Measurements from ENCODE around the gene AMZ1. TPM values are rescaled to one million over a fixed set of nuclear protein-coding genes. Genes with fewer than 3 reads are reported as not detected.

The AMZ1 gene
- polyA plus RNA-seq, 2 donors, result 0.10 to 0.11 TPM

DNA sequence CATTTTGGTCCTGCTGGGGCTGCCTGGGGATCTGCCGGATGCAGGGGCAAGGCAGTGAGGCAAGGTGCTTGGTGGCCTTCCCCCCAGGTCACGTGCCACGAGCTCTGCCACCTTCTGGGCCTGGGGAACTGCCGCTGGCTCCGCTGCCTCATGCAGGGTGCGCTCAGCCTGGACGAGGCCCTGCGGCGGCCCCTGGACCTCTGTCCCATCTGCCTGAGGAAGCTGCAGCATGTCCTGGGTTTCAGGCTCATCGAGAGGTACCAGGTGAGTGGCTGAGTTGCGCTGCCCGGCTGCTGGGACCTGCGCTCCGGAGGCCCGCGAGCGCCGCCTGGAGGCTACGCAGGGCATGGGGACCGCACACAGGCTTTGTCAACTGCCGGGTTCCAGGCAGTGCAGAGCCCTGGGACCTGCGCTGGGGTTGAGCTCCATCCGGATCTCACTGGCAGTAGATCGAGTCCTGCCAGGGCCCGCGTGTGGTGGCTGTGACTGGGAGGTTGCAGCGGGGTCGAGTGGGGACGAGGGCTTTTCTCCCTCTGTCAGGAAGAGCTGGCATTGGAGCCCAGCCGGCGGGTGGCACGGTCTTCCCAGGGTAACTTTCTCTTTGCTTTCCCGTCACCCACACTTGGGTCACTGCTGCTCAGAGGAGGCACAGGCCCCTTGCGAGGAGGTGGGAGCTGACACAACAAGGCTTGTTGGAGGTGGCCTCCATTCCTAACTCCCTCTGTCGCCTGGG, 21.7 kb downstream of the AMZ1 start:
- WGBS, 2 donors, result 29 to 33% methylated on average over 35 of the region's 35 CpGs
- Histone ChIP-seq H3K4me3 (ENCODE audit: low read depth in 1 of 2, low read length in 2 of 2) (no peak overlapping the region), H3K4me1 (ENCODE audit: control insufficient read depth in 2 of 2, insufficient read depth in 2 of 2, low read length in 1 of 2) (peaks cover 0 to 4% of the 10 kb centered on the region in 2 donors), H3K27me3 (ENCODE audit: control insufficient read depth in 1 of 2, insufficient read depth in 2 of 2, low read length in 2 of 2) (no peaks in the 10 kb centered on the region), H3K27ac (ENCODE audit: low read depth in 2 of 2, low read length in 1 of 2) (no peak overlapping the region), H3K36me3 (ENCODE audit: control insufficient read depth in 2 of 2, insufficient read depth in 2 of 2, low read length in 1 of 2) (peaks cover 0 to 3% of the 10 kb centered on the region in 2 donors), H3K9me3 (ENCODE audit: control insufficient read depth in 2 of 2, insufficient read depth in 1 of 2, low read depth in 1 of 2, low read length in 1 of 2) (no peaks in the 10 kb centered on the region)

DNA sequence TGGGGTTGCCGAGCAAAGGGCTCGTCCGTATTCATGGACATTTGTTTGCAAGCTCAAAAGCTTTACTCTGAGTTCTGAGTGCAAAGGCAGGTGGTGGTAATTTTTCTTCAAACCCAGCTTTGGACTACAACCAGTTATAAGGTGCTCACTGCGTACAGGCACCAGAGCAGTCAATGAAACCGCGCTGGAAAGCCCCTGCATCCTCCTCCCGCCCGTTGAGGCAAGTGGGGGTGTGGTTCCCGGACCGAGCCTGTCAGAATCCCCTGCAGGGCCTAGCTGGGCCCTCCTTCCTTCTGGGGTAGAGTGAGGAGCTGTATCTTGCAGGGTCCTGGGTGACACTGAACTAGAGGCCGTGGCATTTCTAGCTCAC, 22.3 kb downstream of the AMZ1 start:
- H3K9me3 ChIP-seq (ENCODE audit: control insufficient read depth in 2 of 2, insufficient read depth in 1 of 2, low read depth in 1 of 2, low read length in 1 of 2), result no peaks in the 10 kb centered on the region
- no peak overlapping the region for H3K27ac ChIP-seq (ENCODE audit: low read depth in 2 of 2, low read length in 1 of 2)
- no peaks in the 10 kb centered on the region for H3K27me3 ChIP-seq (ENCODE audit: control insufficient read depth in 1 of 2, insufficient read depth in 2 of 2, low read length in 2 of 2)
- H3K36me3 ChIP-seq (ENCODE audit: control insufficient read depth in 2 of 2, insufficient read depth in 2 of 2, low read length in 1 of 2), result peaks cover 0 to 3% of the 10 kb centered on the region in 2 donors
- H3K4me1 ChIP-seq (ENCODE audit: control insufficient read depth in 2 of 2, insufficient read depth in 2 of 2, low read length in 1 of 2), result peaks cover 0 to 4% of the 10 kb centered on the region in 2 donors
- H3K4me3 ChIP-seq (ENCODE audit: low read depth in 1 of 2, low read length in 2 of 2), result no peak overlapping the region
- 64 to 66% methylated on average over 11 of the region's 11 CpGs for WGBS, 2 donors

DNA sequence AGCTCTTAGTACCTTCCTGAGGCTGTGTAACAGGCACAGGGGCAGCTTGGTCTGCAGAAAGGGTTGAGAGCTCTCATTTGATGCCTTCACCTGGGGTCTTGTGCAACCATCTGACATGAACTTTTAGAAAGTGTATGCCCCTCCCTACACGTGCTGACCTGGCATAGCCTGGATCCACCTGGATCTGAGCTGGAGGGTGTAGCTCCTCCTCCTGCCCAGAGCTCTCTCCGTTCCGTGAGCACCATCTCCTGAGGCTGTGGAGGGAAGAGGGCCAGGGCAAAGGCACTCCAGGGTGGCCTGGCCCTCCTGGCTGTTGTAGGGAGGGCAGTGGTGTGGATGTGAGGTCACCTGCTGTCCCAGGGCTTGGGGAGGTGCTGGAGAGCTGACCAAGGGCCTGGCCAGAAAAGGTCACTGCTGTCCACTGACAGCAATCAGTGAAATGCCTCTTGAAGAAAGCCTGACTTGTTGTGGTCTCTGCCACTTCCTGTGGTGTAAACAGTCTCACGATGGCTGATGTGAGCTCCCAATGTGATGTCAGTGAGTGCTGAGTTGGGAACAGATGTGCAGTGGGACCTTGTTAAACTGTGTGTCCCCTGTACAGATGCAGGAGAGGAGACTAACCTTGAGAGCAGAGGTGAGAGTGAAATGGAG, 23.0 kb downstream of the AMZ1 start:
- Histone ChIP-seq H3K4me1 (ENCODE audit: control insufficient read depth in 2 of 2, insufficient read depth in 2 of 2, low read length in 1 of 2) (peaks cover 0 to 4% of the 10 kb centered on the region in 2 donors), H3K27me3 (ENCODE audit: control insufficient read depth in 1 of 2, insufficient read depth in 2 of 2, low read length in 2 of 2) (no peaks in the 10 kb centered on the region), H3K27ac (ENCODE audit: low read depth in 2 of 2, low read length in 1 of 2) (no peak overlapping the region), H3K9me3 (ENCODE audit: control insufficient read depth in 2 of 2, insufficient read depth in 1 of 2, low read depth in 1 of 2, low read length in 1 of 2) (no peaks in the 10 kb centered on the region), H3K4me3 (ENCODE audit: low read depth in 1 of 2, low read length in 2 of 2) (no peak overlapping the region), H3K36me3 (ENCODE audit: control insufficient read depth in 2 of 2, insufficient read depth in 2 of 2, low read length in 1 of 2) (peaks cover 0 to 3% of the 10 kb centered on the region in 2 donors)
- WGBS, 2 donors, result 40% methylated on average over 4 of the region's 4 CpGs

GRCh38 chr7:2711895-2712675, 24.1 kb downstream of the AMZ1 start:
- no peak overlapping the region for H3K27ac ChIP-seq (ENCODE audit: low read depth in 2 of 2, low read length in 1 of 2)
- peaks cover 2 to 6% of the 10 kb centered on the region in 2 donors for H3K4me1 ChIP-seq (ENCODE audit: control insufficient read depth in 2 of 2, insufficient read depth in 2 of 2, low read length in 1 of 2)
- no peaks in the 10 kb centered on the region for H3K27me3 ChIP-seq (ENCODE audit: control insufficient read depth in 1 of 2, insufficient read depth in 2 of 2, low read length in 2 of 2)
- no peak overlapping the region for H3K4me3 ChIP-seq (ENCODE audit: low read depth in 1 of 2, low read length in 2 of 2)
- 86 to 88% methylated on average over 25 of the region's 25 CpGs for WGBS, 2 donors
- H3K9me3 ChIP-seq (ENCODE audit: control insufficient read depth in 2 of 2, insufficient read depth in 1 of 2, low read depth in 1 of 2, low read length in 1 of 2), result no peaks in the 10 kb centered on the region
- peaks cover 0 to 3% of the 10 kb centered on the region in 2 donors for H3K36me3 ChIP-seq (ENCODE audit: control insufficient read depth in 2 of 2, insufficient read depth in 2 of 2, low read length in 1 of 2)

DNA sequence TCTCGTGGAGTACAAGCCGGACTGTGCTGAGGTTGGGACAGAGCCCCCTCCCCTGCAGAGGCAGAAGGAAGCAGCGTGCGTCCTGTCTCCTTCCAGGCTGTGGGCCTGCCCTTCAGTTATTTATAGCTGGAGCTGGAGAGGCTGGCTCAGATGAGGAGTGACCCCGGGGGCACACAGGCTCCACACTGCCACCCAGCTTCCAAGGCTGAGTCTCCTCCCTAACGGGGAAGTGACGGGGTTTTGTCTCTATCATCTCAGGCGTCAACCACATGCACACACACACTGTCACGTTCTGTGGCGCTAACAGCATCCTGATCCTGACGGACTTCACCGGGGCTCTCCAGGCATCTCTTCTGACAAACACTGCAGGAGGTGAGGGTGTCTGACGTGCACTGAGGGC, 25.4 kb downstream of the AMZ1 start:
- Histone ChIP-seq H3K36me3 (ENCODE audit: control insufficient read depth in 2 of 2, insufficient read depth in 2 of 2, low read length in 1 of 2) (peaks cover 0 to 3% of the 10 kb centered on the region in 2 donors), H3K27ac (ENCODE audit: low read depth in 2 of 2, low read length in 1 of 2) (no peak overlapping the region), H3K4me1 (ENCODE audit: control insufficient read depth in 2 of 2, insufficient read depth in 2 of 2, low read length in 1 of 2) (peaks cover 2 to 6% of the 10 kb centered on the region in 2 donors), H3K4me3 (ENCODE audit: low read depth in 1 of 2, low read length in 2 of 2) (no peak overlapping the region), H3K27me3 (ENCODE audit: control insufficient read depth in 1 of 2, insufficient read depth in 2 of 2, low read length in 2 of 2) (no peaks in the 10 kb centered on the region), H3K9me3 (ENCODE audit: control insufficient read depth in 2 of 2, insufficient read depth in 1 of 2, low read depth in 1 of 2, low read length in 1 of 2) (no peaks in the 10 kb centered on the region)
- 61 to 69% methylated on average over 13 of the region's 13 CpGs for WGBS, 2 donors

- H3K4me1 ChIP-seq (ENCODE audit: control insufficient read depth in 2 of 2, insufficient read depth in 2 of 2, low read length in 1 of 2), result peaks cover 2 to 6% of the 10 kb centered on the region in 2 donors
- H3K9me3 ChIP-seq (ENCODE audit: control insufficient read depth in 2 of 2, insufficient read depth in 1 of 2, low read depth in 1 of 2, low read length in 1 of 2), result no peaks in the 10 kb centered on the region
- H3K36me3 ChIP-seq (ENCODE audit: control insufficient read depth in 2 of 2, insufficient read depth in 2 of 2, low read length in 1 of 2), result peaks cover 0 to 3% of the 10 kb centered on the region in 2 donors
- WGBS, 2 donors, result 85 to 86% methylated on average over 12 of the region's 12 CpGs
- no peak overlapping the region for H3K4me3 ChIP-seq (ENCODE audit: low read depth in 1 of 2, low read length in 2 of 2)
- H3K27ac ChIP-seq (ENCODE audit: low read depth in 2 of 2, low read length in 1 of 2), result no peak overlapping the region
- no peaks in the 10 kb centered on the region for H3K27me3 ChIP-seq (ENCODE audit: control insufficient read depth in 1 of 2, insufficient read depth in 2 of 2, low read length in 2 of 2)
These were observed 26.0 kb downstream of the AMZ1 start for GRCh38 chr7:2713978-2714377.

- Histone ChIP-seq H3K4me1 (ENCODE audit: control insufficient read depth in 2 of 2, insufficient read depth in 2 of 2, low read length in 1 of 2) (peaks cover 2% of the 10 kb centered on the region in 2 donors), H3K9me3 (ENCODE audit: control insufficient read depth in 2 of 2, insufficient read depth in 1 of 2, low read depth in 1 of 2, low read length in 1 of 2) (no peaks in the 10 kb centered on the region), H3K4me3 (ENCODE audit: low read depth in 1 of 2, low read length in 2 of 2) (no peak overlapping the region), H3K27ac (ENCODE audit: low read depth in 2 of 2, low read length in 1 of 2) (no peak overlapping the region), H3K36me3 (ENCODE audit: control insufficient read depth in 2 of 2, insufficient read depth in 2 of 2, low read length in 1 of 2) (peaks cover 0 to 3% of the 10 kb centered on the region in 2 donors), H3K27me3 (ENCODE audit: control insufficient read depth in 1 of 2, insufficient read depth in 2 of 2, low read length in 2 of 2) (no peaks in the 10 kb centered on the region)
- WGBS, 2 donors, result 87 to 93% methylated on average over 9 of the region's 9 CpGs
These were observed 26.6 kb downstream of the AMZ1 start for GRCh38 chr7:2714636-2715035.

DNA sequence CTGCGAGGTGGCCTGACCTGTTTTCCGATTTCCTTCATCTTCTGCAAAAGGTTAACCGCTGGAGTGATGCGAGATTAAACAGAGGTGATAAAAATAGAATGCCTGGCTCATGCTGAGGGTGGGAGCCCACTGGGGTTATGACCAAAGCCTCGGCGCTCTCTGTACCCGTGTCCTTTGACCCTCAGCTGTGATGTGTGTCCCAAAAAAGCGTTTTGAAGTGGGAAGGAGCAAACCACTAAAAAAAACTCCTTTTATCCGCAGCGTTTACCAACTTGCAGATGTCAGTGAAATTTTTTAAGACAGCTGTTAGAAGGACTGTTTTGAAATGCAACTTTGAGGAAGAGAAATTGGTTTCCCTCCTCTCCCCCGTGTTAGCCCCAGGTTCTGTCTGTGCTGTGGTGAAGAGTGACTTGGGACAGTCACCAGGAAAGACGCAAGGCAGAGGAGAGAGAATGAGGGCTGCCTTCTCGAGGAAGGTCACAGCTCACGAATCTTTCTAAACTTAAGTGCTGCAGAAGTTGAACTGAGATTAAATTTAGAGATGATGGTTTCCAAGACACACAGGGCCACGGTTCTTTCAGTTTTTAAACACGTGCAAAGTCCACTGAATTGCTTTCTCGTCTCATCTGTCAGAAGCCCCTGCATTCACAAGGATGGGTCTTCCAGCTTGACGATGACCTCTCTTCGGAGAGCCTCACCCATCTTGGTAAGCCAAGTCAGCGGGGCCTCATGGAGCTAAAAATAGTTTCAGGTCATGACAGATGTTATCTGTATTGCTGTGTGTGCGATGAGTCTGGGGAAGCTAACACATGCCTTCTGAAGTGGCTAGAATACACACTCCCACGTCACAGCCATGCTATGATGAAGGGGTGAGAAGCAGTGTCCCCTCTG, 27.6 kb downstream of the AMZ1 start:
- H3K4me1 ChIP-seq (ENCODE audit: control insufficient read depth in 2 of 2, insufficient read depth in 2 of 2, low read length in 1 of 2), result peaks cover 2% of the 10 kb centered on the region in 2 donors
- peaks cover 0 to 3% of the 10 kb centered on the region in 2 donors for H3K36me3 ChIP-seq (ENCODE audit: control insufficient read depth in 2 of 2, insufficient read depth in 2 of 2, low read length in 1 of 2)
- WGBS, 2 donors, result 69 to 74% methylated on average over 22 of the region's 22 CpGs
- H3K27me3 ChIP-seq (ENCODE audit: control insufficient read depth in 1 of 2, insufficient read depth in 2 of 2, low read length in 2 of 2), result no peaks in the 10 kb centered on the region
- no peaks in the 10 kb centered on the region for H3K9me3 ChIP-seq (ENCODE audit: control insufficient read depth in 2 of 2, insufficient read depth in 1 of 2, low read depth in 1 of 2, low read length in 1 of 2)
- no peak overlapping the region for H3K27ac ChIP-seq (ENCODE audit: low read depth in 2 of 2, low read length in 1 of 2)
- H3K4me3 ChIP-seq (ENCODE audit: low read depth in 1 of 2, low read length in 2 of 2), result no peak overlapping the region

DNA sequence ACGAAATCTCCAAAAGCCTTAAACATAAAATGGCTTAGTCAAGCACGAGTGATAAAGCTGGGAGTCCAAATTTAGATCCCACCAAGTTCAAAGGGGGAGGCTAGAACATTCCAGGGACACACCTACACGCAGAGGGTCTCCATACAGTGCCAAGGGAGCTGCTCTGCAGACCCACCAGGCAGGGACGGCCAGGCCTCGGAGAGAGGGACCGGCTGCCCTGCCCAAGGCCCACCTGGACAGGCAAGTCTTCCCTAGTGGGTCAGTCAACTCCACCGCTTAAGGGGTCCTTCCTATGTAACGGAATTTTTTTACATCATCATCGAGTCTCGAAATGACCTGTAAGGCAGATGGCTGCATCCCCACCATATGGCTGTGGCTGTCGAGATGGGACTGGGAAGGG, 28.5 kb downstream of the AMZ1 start:
- no peak overlapping the region for H3K4me3 ChIP-seq (ENCODE audit: low read depth in 1 of 2, low read length in 2 of 2)
- H3K36me3 ChIP-seq (ENCODE audit: control insufficient read depth in 2 of 2, insufficient read depth in 2 of 2, low read length in 1 of 2), result peaks cover 0 to 4% of the 10 kb centered on the region in 2 donors
- peaks cover 2% of the 10 kb centered on the region in 2 donors for H3K4me1 ChIP-seq (ENCODE audit: control insufficient read depth in 2 of 2, insufficient read depth in 2 of 2, low read length in 1 of 2)
- H3K9me3 ChIP-seq (ENCODE audit: control insufficient read depth in 2 of 2, insufficient read depth in 1 of 2, low read depth in 1 of 2, low read length in 1 of 2), result no peaks in the 10 kb centered on the region
- 88 to 91% methylated on average over 11 of the region's 11 CpGs for WGBS, 2 donors
- no peak overlapping the region for H3K27ac ChIP-seq (ENCODE audit: low read depth in 2 of 2, low read length in 1 of 2)
- no peaks in the 10 kb centered on the region for H3K27me3 ChIP-seq (ENCODE audit: control insufficient read depth in 1 of 2, insufficient read depth in 2 of 2, low read length in 2 of 2)

All from esophagus (tissue), 2 donors.